HG02798 (cell line): Measurements from ENCODE around the gene C10orf67.
A peak's percentile ranks its signal among the peaks of the same experiment; 100 is the strongest.
"Not testable (repeated sequence)": the region's sequence is repeated elsewhere in the genome, so short reads cannot be mapped to it uniquely, and the experiment has no call there.

Experiments used
- ATAC-seq: cut with Tn5 transposase; IDR thresholded peaks from one replicate; pipeline ENCODE4 v1.9.1; 2021; ENCODE audit warnings: mild to moderate bottlenecking; ENCODE audit not compliant: unreplicated experiment, poor library complexity

The C10orf67 gene

GRCh38 chr10:23326544-23327307, 17.9 kb downstream of the C10orf67 start:
- no peak for ATAC-seq

- peak; percentile 83 for ATAC-seq
Observed at GRCh38 chr10:23325132-23325531, 19.5 kb downstream of the C10orf67 start.

GRCh38 chr10:23324351-23324750, 20.2 kb downstream of the C10orf67 start:
- ATAC-seq: no peak

GRCh38 chr10:23322082-23322481, 22.5 kb downstream of the C10orf67 start:
- no peak for ATAC-seq

GRCh38 chr10:23319835-23320234, 24.8 kb downstream of the C10orf67 start:
- ATAC-seq: no peak

- no peak for ATAC-seq
Observed at GRCh38 chr10:23318359-23318758, 26.2 kb downstream of the C10orf67 start.

- ATAC-seq: no peak
Observed at GRCh38 chr10:23317416-23317815, 27.2 kb downstream of the C10orf67 start.

- no peak for ATAC-seq
Observed at GRCh38 chr10:23316406-23316805, 28.2 kb downstream of the C10orf67 start.

- no peak for ATAC-seq
Observed at GRCh38 chr10:23315966-23316365, 28.6 kb downstream of the C10orf67 start.

- peak; percentile 44 for ATAC-seq
Observed at GRCh38 chr10:23314835-23315239, 29.8 kb downstream of the C10orf67 start.

GRCh38 chr10:23311034-23311433, 33.6 kb downstream of the C10orf67 start:
- no peak for ATAC-seq

GRCh38 chr10:23310404-23310803, 34.2 kb downstream of the C10orf67 start:
- no peak for ATAC-seq

- ATAC-seq: not testable (repeated sequence)
Observed at GRCh38 chr10:23299961-23300360, 44.6 kb downstream of the C10orf67 start.

- ATAC-seq: no peak
Observed at GRCh38 chr10:23294638-23295247, 49.9 kb downstream of the C10orf67 start.

GRCh38 chr10:23293973-23294590, 50.5 kb downstream of the C10orf67 start:
- no peak for ATAC-seq

GRCh38 chr10:23293145-23293724, 51.4 kb downstream of the C10orf67 start:
- ATAC-seq: peak; percentile 95

- no peak for ATAC-seq
Observed at GRCh38 chr10:23291551-23292334, 52.9 kb downstream of the C10orf67 start.

GRCh38 chr10:23284674-23285335, 59.8 kb downstream of the C10orf67 start:
- ATAC-seq: no peak

GRCh38 chr10:23284155-23284554, 60.4 kb downstream of the C10orf67 start:
- no peak for ATAC-seq

- ATAC-seq: no peak
Observed at GRCh38 chr10:23283680-23284079, 60.9 kb downstream of the C10orf67 start.
